Chondrocyte (in vitro differentiated cells): ENCODE measurements around the gene PPP2R5C. TPM values are rescaled to one million over a fixed set of nuclear protein-coding genes. Genes with fewer than 3 reads are reported as not detected.

Experiments used
- DNase-seq: peaks from one replicate; pipeline ENCODE4 v3.0.0; 2021; ENCODE audit warnings: mixed read lengths, low spot score
- H3K27ac Mint-ChIP-seq: one replicate; pipeline ENCODE4 v1.8.0; 2021; ENCODE audit warnings: mild to moderate bottlenecking, moderate library complexity, mixed read lengths; ENCODE audit not compliant: unreplicated experiment
- H3K27me3 Mint-ChIP-seq: 2 replicates; pipeline ENCODE4 v1.8.0; 2021; ENCODE audit warnings: low read depth, mixed read lengths
- H3K36me3 Mint-ChIP-seq: 2 replicates; pipeline ENCODE4 v1.8.0; 2021; ENCODE audit warnings: low read depth, mixed read lengths
- H3K4me1 Mint-ChIP-seq: 2 replicates; pipeline ENCODE4 v1.8.0; 2021; ENCODE audit warnings: low read depth, mild to moderate bottlenecking, mixed read lengths
- H3K4me3 Mint-ChIP-seq: one replicate; pipeline ENCODE4 v1.8.0; 2021; ENCODE audit warnings: mild to moderate bottlenecking, moderate library complexity, mixed read lengths; ENCODE audit not compliant: unreplicated experiment
- H3K9me3 Mint-ChIP-seq: 2 replicates; pipeline ENCODE4 v1.8.0; 2021; ENCODE audit warnings: low read depth, mixed read lengths
- CTCF ChIP-seq: fragments of 200-600 bp; sonication (generic); IDR thresholded peaks from 2 replicates; pipeline ENCODE4 v1.5.0; 2021; ENCODE audit warnings: antibody characterized with exemption, mild to moderate bottlenecking, moderate library complexity
- total RNA-seq: library from RNA; stranded (reverse); gene quantifications from 3 replicates; pipeline ENCODE4 v1.2.1, GENCODE V29; 2021

Gene PPP2R5C
- total RNA-seq, 1 donor from 2014 or later, result 95.0 TPM

DNA sequence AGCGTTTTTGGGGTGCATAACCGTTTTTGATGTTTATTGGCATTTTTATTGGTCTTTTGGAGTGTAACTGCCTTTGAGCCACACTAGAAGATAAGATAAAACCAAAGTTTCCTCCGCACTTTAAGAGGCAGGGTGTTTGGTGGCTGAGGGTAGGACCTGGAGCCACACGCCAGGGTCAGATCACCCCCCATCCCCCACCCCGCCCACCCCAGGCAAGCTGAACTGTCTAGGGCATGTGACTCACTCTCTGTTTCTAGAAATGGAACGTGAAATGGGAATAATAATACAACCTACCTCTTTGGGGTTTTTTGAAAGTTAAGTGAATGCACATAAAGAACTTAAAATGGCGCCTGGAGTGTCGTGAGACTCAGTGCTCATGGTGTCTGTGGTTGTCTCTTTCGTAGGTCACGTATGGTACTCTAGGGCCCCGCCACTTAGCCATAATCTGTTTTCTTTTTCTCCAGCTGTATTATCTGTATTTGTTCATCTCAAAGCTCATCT, 56.0 kb downstream of the PPP2R5C start:
- H3K36me3 Mint-ChIP-seq, result no peaks in the 10 kb centered on the region
- no peak overlapping the region for H3K27ac Mint-ChIP-seq
- H3K4me1 Mint-ChIP-seq, result peaks cover 30% of the 10 kb centered on the region
- H3K9me3 Mint-ChIP-seq, result no peaks in the 10 kb centered on the region
- H3K4me3 Mint-ChIP-seq, result no peak overlapping the region
- H3K27me3 Mint-ChIP-seq, result no peaks in the 10 kb centered on the region
- no peak for DNase-seq
- no peak for TF ChIP-seq CTCF

DNA sequence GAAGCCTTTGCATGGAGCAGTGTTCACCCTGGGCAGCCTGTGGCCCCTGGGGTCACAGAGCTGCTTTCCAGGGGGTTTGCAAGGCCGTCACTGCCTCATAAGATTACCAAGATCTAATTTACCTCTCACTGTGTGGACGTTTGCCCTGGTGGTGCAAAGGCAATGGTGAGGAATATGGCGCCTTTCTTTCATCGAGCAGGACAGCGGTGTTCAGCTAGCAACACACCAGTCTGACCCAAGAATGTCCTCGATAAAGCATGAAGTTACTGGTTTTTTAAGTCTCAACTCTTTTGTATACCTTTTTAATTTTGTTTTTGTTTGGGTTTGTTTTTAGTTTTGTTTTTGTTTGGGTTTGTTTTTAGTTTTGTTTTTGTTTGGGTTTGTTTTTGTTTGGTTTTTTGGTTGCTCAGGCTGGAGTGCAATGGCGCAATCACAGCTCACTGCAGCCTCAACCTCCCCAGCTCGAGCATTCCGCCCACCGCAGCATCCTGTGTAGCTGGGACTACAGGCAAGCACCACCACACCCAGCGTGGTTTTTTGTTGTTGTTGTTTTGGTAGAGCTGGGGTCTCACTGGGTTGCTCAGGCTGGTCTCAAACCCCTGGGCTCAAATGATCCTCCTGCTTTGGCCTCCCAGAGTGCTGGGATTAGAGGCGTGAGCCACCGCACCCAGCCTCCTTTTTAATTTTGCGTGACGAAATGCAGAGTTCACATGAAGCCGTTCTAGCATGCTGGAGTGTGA, 57.9 kb downstream of the PPP2R5C start:
- Mint-ChIP-seq H3K4me3 (no peak overlapping the region), H3K9me3 (no peaks in the 10 kb centered on the region), H3K36me3 (no peaks in the 10 kb centered on the region), H3K4me1 (peaks cover 15% of the 10 kb centered on the region), H3K27ac (no peak overlapping the region), H3K27me3 (no peaks in the 10 kb centered on the region)
- DNase-seq, result no peak
- TF ChIP-seq CTCF, result no peak

DNA sequence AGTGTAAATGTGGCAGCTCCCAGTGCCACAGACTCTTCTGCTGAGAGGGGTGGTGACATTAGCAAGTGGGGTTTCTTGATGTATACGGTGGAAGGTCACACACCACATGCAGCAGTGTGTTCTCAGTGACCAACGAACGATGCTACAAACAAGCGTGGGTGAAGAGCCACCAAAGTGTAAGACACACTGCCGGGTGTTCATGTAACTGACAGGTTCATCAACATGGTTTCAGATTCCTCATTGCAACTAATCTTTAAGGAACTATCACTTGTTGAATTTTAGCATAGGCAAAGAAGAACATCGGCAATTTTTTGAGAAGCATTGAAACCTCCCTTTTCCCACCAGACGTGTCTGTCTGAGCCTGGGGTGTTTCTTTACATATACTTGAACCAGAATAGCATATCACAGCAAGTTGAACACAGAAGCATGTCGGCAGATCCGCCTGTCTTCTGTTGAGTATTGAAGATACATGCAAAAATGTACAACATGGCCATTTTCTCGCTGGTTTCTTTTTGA, 58.8 kb downstream of the PPP2R5C start:
- TF ChIP-seq CTCF, result no peak
- Mint-ChIP-seq H3K4me3 (no peak overlapping the region), H3K9me3 (no peaks in the 10 kb centered on the region), H3K36me3 (peaks cover 4% of the 10 kb centered on the region), H3K4me1 (peaks cover 8% of the 10 kb centered on the region), H3K27me3 (no peaks in the 10 kb centered on the region), H3K27ac (peak overlapping the region; percentile 45)
- no peak for DNase-seq

DNA sequence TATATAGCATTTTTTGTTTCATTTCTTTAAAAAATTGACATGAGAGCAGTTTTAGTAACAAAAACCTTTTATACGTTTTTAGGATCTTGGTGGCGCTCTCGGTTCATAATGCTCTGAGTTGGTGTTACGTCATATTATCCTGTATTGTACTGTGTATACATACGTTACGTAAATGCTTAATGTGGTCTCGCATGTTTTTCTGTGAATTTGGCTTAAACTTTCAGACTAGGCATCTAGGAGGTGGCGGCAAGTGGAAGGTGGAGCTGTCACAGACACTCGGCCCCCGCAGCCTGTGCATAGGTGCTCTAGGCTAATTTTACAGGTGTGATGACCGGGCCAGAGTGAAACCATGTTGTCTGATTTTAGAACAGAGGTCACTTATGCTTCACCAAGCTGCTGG, 60.0 kb downstream of the PPP2R5C start:
- Mint-ChIP-seq H3K27ac (no peak overlapping the region), H3K4me3 (no peak overlapping the region), H3K36me3 (peaks cover 6% of the 10 kb centered on the region), H3K27me3 (no peaks in the 10 kb centered on the region), H3K9me3 (peaks cover 3% of the 10 kb centered on the region), H3K4me1 (peaks cover 6% of the 10 kb centered on the region)
- no peak for TF ChIP-seq CTCF
- no peak for DNase-seq

- peaks cover 7% of the 10 kb centered on the region for H3K36me3 Mint-ChIP-seq
- H3K27ac Mint-ChIP-seq, result no peak overlapping the region
- peaks cover 3% of the 10 kb centered on the region for H3K9me3 Mint-ChIP-seq
- no peaks in the 10 kb centered on the region for H3K27me3 Mint-ChIP-seq
- no peak for DNase-seq
- no peaks in the 10 kb centered on the region for H3K4me1 Mint-ChIP-seq
- no peak overlapping the region for H3K4me3 Mint-ChIP-seq
- TF ChIP-seq CTCF, result no peak
These were observed 61.6 kb downstream of the PPP2R5C start for GRCh38 chr14:101823066-101823465.
